Psoas muscle (tissue), 8 donors: Measurements from ENCODE around the gene SIKE1. TPM values are rescaled to one million over a fixed set of nuclear protein-coding genes. Genes with fewer than 3 reads are reported as not detected.

Source experiments
- ATAC-seq, 4 donors: fragments of 200-7000 bp; cut with Tn5 transposase; one replicate each; pipeline ENCODE4 v1.9.1; 2020; ENCODE audit warnings: moderate library complexity in 3 of 4, mild to moderate bottlenecking in 2 of 4
- DNase-seq, 2 donors: peaks; one replicate each; pipeline ENCODE4 v3.0.0-alpha.2; 2020
- H3K27ac ChIP-seq: fragments of 200-600 bp; one replicate; pipeline ENCODE4 v1.8.0; 2022
- H3K27me3 ChIP-seq, 3 donors: fragments of 200-600 bp in 1 of 3; one replicate each; pipeline versions ENCODE4 v1.6.1 to v1.8.0; 2013 to 2022; ENCODE audit warnings: low read length in 2 of 3, mild to moderate bottlenecking in 2 of 3, moderate library complexity in 1 of 3; ENCODE audit not compliant: insufficient read depth in 3 of 3
- H3K36me3 ChIP-seq, 2 donors: fragments of 200-600 bp in 1 of 2; one replicate each; pipeline versions ENCODE4 v1.6.1 to v1.8.0; 2013 to 2022; ENCODE audit warnings: low read depth in 1 of 2, mild to moderate bottlenecking in 1 of 2, moderate library complexity in 1 of 2; ENCODE audit not compliant: insufficient read depth in 1 of 2
- H3K4me1 ChIP-seq: fragments of 200-600 bp; one replicate; pipeline ENCODE4 v1.8.0; 2022
- H3K4me3 ChIP-seq: fragments of 200-600 bp; one replicate; pipeline ENCODE4 v1.8.0; 2022; ENCODE audit warnings: mild to moderate bottlenecking
- H3K9me3 ChIP-seq: fragments of 200-600 bp; one replicate; pipeline ENCODE4 v1.8.0; 2022
- CTCF ChIP-seq: fragments of 200-600 bp; IDR thresholded peaks from one replicate; pipeline ENCODE4 v1.8.0; 2022; ENCODE audit warnings: antibody characterized with exemption
- WGBS, 3 donors: extraction: QIAGEN DNeasy Blood & Tissue Kit; methylation state at CpG; one replicate each; pipeline versions ENCODE4 v1.1.6 to v1.1.7; 2013; 5-methylcytosine and 5-hydroxymethylcytosine counted together
- intact Hi-C, 2 donors: fragments of 100-400 bp; cut with DNase I; formaldehyde crosslinking; loops; one replicate each; pipeline versions ENCODE4 v1.11.0 to v1.14.2; 2022
- polyA plus RNA-seq, 3 donors: library from polyadenylated mRNA; stranded (reverse); fragments of 200-250 nt; gene quantifications; one replicate each; pipeline ENCODE4 v1.2.3, GENCODE V29; 2013
- total RNA-seq, 4 donors: library from RNA; stranded (reverse); fragmentation: NEBNext Ultra II Directional in 2 of 4; extraction: Animal tissue kit (Norgen Biotek cat#: 25700) in 2 of 4; gene quantifications; one replicate each; pipeline versions ENCODE4 v1.2.1 to v1.2.4, GENCODE V29; 2021 to 2023
- donor health status: healthy with polysubstance abuse.
- donor health status: DM: no; HTN: no; CAD: no; lungs with moderate emphysema.
- donor health status: Bipolar disorder and iron deficiency.
- donor health status: healthy.
- donor health status: DM: yes; HTN: yes; CAD: no.
- donor health status: DM: no; HTN: no; CAD: no.
- donor health status: DM: no; HTN: no; CAD: no.
- donor health status: DM: yes; HTN: yes; CAD: no.

Gene SIKE1
- total and polyA plus RNA-seq, 7 donors = 29.8 to 53.2 (median 35.2) TPM

DNA sequence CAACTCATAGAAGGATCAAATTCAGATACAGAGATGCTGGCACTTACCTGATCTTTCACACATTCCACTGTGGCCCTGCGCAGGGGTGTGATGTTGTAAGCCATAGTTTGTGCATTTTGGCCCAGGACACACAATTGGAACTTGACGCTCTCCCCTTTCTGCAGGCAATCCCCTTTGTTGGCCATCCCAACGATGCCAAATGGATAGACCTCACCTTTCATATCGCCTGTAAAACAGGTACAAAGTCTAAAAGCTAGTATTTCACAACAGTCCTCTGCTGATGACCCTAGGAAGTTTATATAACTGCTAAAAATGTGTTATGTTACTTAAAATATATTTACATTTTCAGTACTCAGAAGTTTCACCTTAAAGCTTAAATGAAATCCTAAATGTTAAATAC is 60.0 kb downstream of the SIKE1 start:
- H3K36me3 ChIP-seq = peaks cover 15 to 88% of the 10 kb centered on the region in 2 donors
- H3K27ac ChIP-seq = peak overlapping the region; percentile 70
- WGBS, 3 donors = 45 to 82% (median 48%) methylated on average over 4 of the region's 4 CpGs
- DNase-seq = no peak
- TF ChIP-seq CTCF = no peak
- H3K4me3 ChIP-seq = no peak overlapping the region
- H3K9me3 ChIP-seq = no peaks in the 10 kb centered on the region
- intact Hi-C loops = no loop called here
- no peak for ATAC-seq
- no peaks in the 10 kb centered on the region for H3K27me3 ChIP-seq
- H3K4me1 ChIP-seq = peaks cover 45% of the 10 kb centered on the region

Other genes starting within 250 kb of the SIKE1 start
- 10 to 100 TPM; 22.0 to 33.6 (median 27.0) TPM for gene BCAS2, start 199.1 kb downstream of the SIKE1 start, total RNA-seq
- gene BCAS2, start 199.1 kb downstream of the SIKE1 start, polyA plus RNA-seq = 10 to 100 TPM; 30.5 to 52.5 (median 34.5) TPM
- 10 to 100 TPM; 12.6 to 16.4 (median 14.7) TPM for gene DENND2C, start 110.6 kb downstream of the SIKE1 start, total RNA-seq
- 10 to 100 TPM in 1 of 3 donors, 1 to 10 TPM in 2; 1.4 to 18.3 (median 8.7) TPM for gene DENND2C, start 110.6 kb downstream of the SIKE1 start, polyA plus RNA-seq
- gene AMPD1, start 85.1 kb downstream of the SIKE1 start, total RNA-seq = 100 to 1,000 TPM in 2 of 4 donors, 10 to 100 TPM in 2; 73.4 to 289 (median 155) TPM
- gene AMPD1, start 85.1 kb downstream of the SIKE1 start, polyA plus RNA-seq = 100 to 1,000 TPM in 2 of 3 donors, 1 to 10 TPM in 1; 4.8 to 174 (median 129) TPM
- gene NRAS, start 63.9 kb downstream of the SIKE1 start, total RNA-seq = 1 to 10 TPM; 3.6 to 6.6 (median 5.9) TPM
- gene NRAS, start 63.9 kb downstream of the SIKE1 start, polyA plus RNA-seq = 10 to 100 TPM in 1 of 3 donors, 1 to 10 TPM in 2; 4.3 to 15.8 (median 5.0) TPM
- gene CSDE1, start 22.7 kb downstream of the SIKE1 start, total RNA-seq = 1,000 to 10,000 TPM; 1,331 to 1,888 (median 1,427) TPM
- gene CSDE1, start 22.7 kb downstream of the SIKE1 start, polyA plus RNA-seq = 1,000 to 10,000 TPM in 1 of 3 donors, 100 to 1,000 TPM in 2; 305 to 1,390 (median 578) TPM
- gene SYCP1, start 74.2 kb upstream of the SIKE1 start, total RNA-seq = not detected
- gene SYCP1, start 74.2 kb upstream of the SIKE1 start, polyA plus RNA-seq = not detected
- gene TSHB, start 249.1 kb upstream of the SIKE1 start, total RNA-seq = not detected
- gene TSHB, start 249.1 kb upstream of the SIKE1 start, polyA plus RNA-seq = not detected